Limb (tissue), 2 donors: ENCODE measurements around the gene CHAF1A.

ENCODE experiments used
- DNase-seq, 2 donors: peaks; one replicate each; pipeline ENCODE4 v3.0.0-alpha.2; 2016; ENCODE audit errors: extremely low spot score in 2 of 2

The CHAF1A gene

GRCh38 chr19:4402171-4403004, at the start of gene CHAF1A:
CHAF1A (plus strand) TSS chr19:4402640; CDS start chr19:4402763, 123 bp downstream.
- peak; percentile 99 to 100 for DNase-seq

GRCh38 chr19:4352701-4353121, 49.7 kb upstream of the CHAF1A start:
- peak; percentile 47 to 73 for DNase-seq

- no peak for DNase-seq
Observed at GRCh38 chr19:4354282-4354681, 48.2 kb upstream of the CHAF1A start.

GRCh38 chr19:4354897-4355296, 47.5 kb upstream of the CHAF1A start:
- peak in 1 of 2 donors; percentile 36 for DNase-seq

GRCh38 chr19:4357095-4357797, 45.2 kb upstream of the CHAF1A start:
- no peak for DNase-seq

- DNase-seq = no peak
Observed at GRCh38 chr19:4357921-4358326, 44.5 kb upstream of the CHAF1A start.

- no peak for DNase-seq
Observed at GRCh38 chr19:4358709-4359626, 43.5 kb upstream of the CHAF1A start.

GRCh38 chr19:4359627-4360000, 42.8 kb upstream of the CHAF1A start:
- no peak for DNase-seq

GRCh38 chr19:4360081-4360569, 42.3 kb upstream of the CHAF1A start:
- DNase-seq = no peak

GRCh38 chr19:4360641-4361151, 41.7 kb upstream of the CHAF1A start:
- DNase-seq = no peak

GRCh38 chr19:4361152-4362046, 41.0 kb upstream of the CHAF1A start:
- DNase-seq = no peak

GRCh38 chr19:4362101-4362828, 40.2 kb upstream of the CHAF1A start:
- DNase-seq = no peak

- no peak for DNase-seq
Observed at GRCh38 chr19:4362831-4363545, 39.5 kb upstream of the CHAF1A start.

GRCh38 chr19:4363571-4364304, 38.7 kb upstream of the CHAF1A start:
- no peak for DNase-seq

- DNase-seq = no peak
Observed at GRCh38 chr19:4365341-4365740, 37.1 kb upstream of the CHAF1A start.

GRCh38 chr19:4365791-4366665, 36.4 kb upstream of the CHAF1A start:
- no peak for DNase-seq

GRCh38 chr19:4366666-4367335, 35.6 kb upstream of the CHAF1A start:
- DNase-seq = no peak
